K562 (cell line): Measurements from ENCODE around the gene RCBTB1. TPM values are rescaled to one million over a fixed set of nuclear protein-coding genes. Genes with fewer than 3 reads are reported as not detected.
A peak's percentile ranks its signal among the peaks of the same experiment; 100 is the strongest.

Experiments
- ATAC-seq: fragments of 200-7000 bp; cut with Tn5 transposase; 3 replicates; pipeline ENCODE4 v1.9.1; 2020; ENCODE audit warnings: moderate library complexity
- BruUV-seq: library from RNA; stranded (reverse); fragments of 400-500 nt; replicated peaks from 2 replicates; lab custom pipeline; 2021; lab: Mats Ljungman, UMichigan
- CTCF ChIA-PET: fragments of 300-600 bp; formaldehyde crosslinking; extraction: SDS; loops from one replicate; lab custom pipeline; 2021; ENCODE audit warnings: low intra/inter-chr PET ratio; lab: Yijun Ruan, JAX
- POLR2A ChIA-PET: fragments of 300-600, 350-650 bp; sonication (Branson Sonifier 250); formaldehyde crosslinking; extraction: SDS; loops from one replicate; lab custom pipeline; 2021; ENCODE audit warnings: antibody characterized with exemption, inconsistent platforms; lab: Yijun Ruan, JAX
- DNase-seq, 4 experiments: peaks; one replicate each; pipeline versions ENCODE4 v3.0.0 to v3.0.0-alpha.2; 2011 to 2018; ENCODE audit warnings: low spot score in 3 of 4, mixed read lengths in 3 of 4; ENCODE audit errors: extremely low read depth in 1 of 4
- FAIRE-seq: peaks from 2 replicates; lab custom pipeline; 2011; peaks lifted over from hg19 to GRCh38; lab: Jason Lieb, UNC
- H2AFZ ChIP-seq: 2 replicates; pipeline ENCODE4 v1.6.0; 2011; ENCODE audit warnings: low read depth, low read length, control low read depth, inconsistent platforms
- H3K27ac ChIP-seq: fragments of 200-600 bp; 3 replicates; pipeline ENCODE4 v1.8.0; 2011; ENCODE audit warnings: low read depth, mild to moderate bottlenecking, control low read depth, inconsistent platforms, low read length, moderate library complexity, mixed read lengths; ENCODE audit errors: extremely low read depth
- H3K27me3 ChIP-seq, 2 experiments: fragments of 300-600 bp in 1 of 2; 2 replicates in 1 of 2; 3 replicates in 1 of 2; pipeline versions ENCODE4 v1.6.0 to v1.8.0; 2011; ENCODE audit warnings: inconsistent platforms in 2 of 2, low read length in 2 of 2, mild to moderate bottlenecking in 1 of 2, mixed read lengths in 1 of 2, moderate library complexity in 1 of 2; ENCODE audit not compliant: control insufficient read depth in 2 of 2, insufficient read depth in 2 of 2
- H3K36me3 ChIP-seq: fragments of 300-600 bp; 3 replicates; pipeline ENCODE4 v1.8.0; 2011; ENCODE audit warnings: mild to moderate bottlenecking, low read length, inconsistent platforms; ENCODE audit not compliant: control insufficient read depth, insufficient read depth
- H3K4me1 ChIP-seq, 2 experiments: fragments of 200-600 bp in 1 of 2; replicated peaks in 1 of 2; 2 replicates in 1 of 2; 3 replicates in 1 of 2; pipeline versions ENCODE4 v1.5.1 to v1.8.0; 2011; ENCODE audit warnings: inconsistent platforms in 2 of 2, low read length in 2 of 2, mild to moderate bottlenecking in 1 of 2, mixed read lengths in 1 of 2, moderate library complexity in 1 of 2; ENCODE audit not compliant: control insufficient read depth in 2 of 2, insufficient read depth in 2 of 2
- H3K4me2 ChIP-seq: 2 replicates; pipeline ENCODE4 v1.6.1; 2011; ENCODE audit warnings: low read length, control low read depth, inconsistent platforms, mixed read lengths; ENCODE audit not compliant: insufficient read depth
- H3K4me3 ChIP-seq: fragments of 200-600 bp; sonication (generic), shearing (Covaris generic); 2 replicates; pipeline ENCODE4 v1.5.1; 2016; ENCODE audit warnings: control low read depth, inconsistent platforms
- H3K79me2 ChIP-seq: fragments of 200-600 bp; 3 replicates; pipeline ENCODE4 v1.8.0; 2011; ENCODE audit warnings: low read length, inconsistent platforms; ENCODE audit not compliant: control insufficient read depth, insufficient read depth
- H3K9ac ChIP-seq, 2 experiments: 2 replicates each; pipeline versions ENCODE4 v1.6.0 to v1.6.1; 2011; ENCODE audit warnings: low read depth in 2 of 2, low read length in 2 of 2, control low read depth in 1 of 2, inconsistent platforms in 1 of 2, mild to moderate bottlenecking in 1 of 2, mixed read lengths in 1 of 2; ENCODE audit not compliant: insufficient read depth in 1 of 2
- H3K9me1 ChIP-seq: one replicate; pipeline ENCODE4 v1.6.0; 2011; ENCODE audit warnings: inconsistent platforms, mild to moderate bottlenecking, low read length, moderate library complexity; ENCODE audit not compliant: control insufficient read depth, insufficient read depth
- H3K9me3 ChIP-seq: replicated peaks from 2 replicates; pipeline ENCODE4 v1.5.1; 2011; ENCODE audit warnings: low read depth, low read length, inconsistent platforms; ENCODE audit not compliant: control insufficient read depth, insufficient read depth
- H4K20me1 ChIP-seq: replicated peaks from 2 replicates; pipeline ENCODE4 v1.6.1; 2011; ENCODE audit warnings: low read length, inconsistent platforms, mixed read lengths; ENCODE audit not compliant: control insufficient read depth, insufficient read depth
- ARNT ChIP-seq, 2 experiments: fragments of 450-650 bp; IDR thresholded peaks; 2 replicates each; pipeline ENCODE4 v1.6.1; 2016; ENCODE audit warnings: mild to moderate bottlenecking in 1 of 2
- ATF7 ChIP-seq: fragments of 450-650 bp; IDR thresholded peaks from 2 replicates; pipeline ENCODE4 v1.7.1; 2014; ENCODE audit warnings: mild to moderate bottlenecking, moderate library complexity
- BCL6 ChIP-seq: fragments of 250-450 bp; sonication (Bioruptor Pico); IDR thresholded peaks from 2 replicates; pipeline ENCODE4 v1.4.0; 2020
- C11orf30 ChIP-seq: fragments of 450-650 bp; IDR thresholded peaks from 2 replicates; pipeline ENCODE4 v1.6.1; 2016; ENCODE audit warnings: low read depth, mild to moderate bottlenecking
- CBFA2T2 ChIP-seq: fragments of 450-650 bp; conservative IDR thresholded peaks from 2 replicates; pipeline ENCODE4 v1.6.1; 2017; ENCODE audit warnings: mild to moderate bottlenecking
- ELF1 ChIP-seq: fragments of 200-800 bp; sonication (Bioruptor generic); IDR thresholded peaks from 2 replicates; pipeline ENCODE4 v1.6.1; 2016; ENCODE audit warnings: missing genetic modification characterization, missing compliant biosample characterization
- GATA2 ChIP-seq: sonication (generic); formaldehyde crosslinking; IDR thresholded peaks from 2 replicates; pipeline ENCODE4 v1.4.0; 2020; ENCODE audit warnings: mild to moderate bottlenecking, missing genetic modification reagents
- HNRNPUL1 ChIP-seq: fragments of 200-400 bp; formaldehyde crosslinking; IDR thresholded peaks from 2 replicates; pipeline ENCODE4 v1.6.1; 2017; ENCODE audit warnings: low read length
- JUND ChIP-seq, 2 experiments: IDR thresholded peaks; 2 replicates in 1 of 2; 3 replicates in 1 of 2; pipeline ENCODE4 v1.6.1; 2011; ENCODE audit warnings: borderline replicate concordance in 2 of 2, low read depth in 2 of 2, low read length in 2 of 2, improper control_type of control experiment in 1 of 2, missing biosample characterization in 1 of 2, missing genetic modification characterization in 1 of 2, missing genetic modification reagents in 1 of 2
- LEF1 ChIP-seq: fragments of 450-650 bp; IDR thresholded peaks from 2 replicates; pipeline ENCODE4 v1.6.1; 2016; ENCODE audit warnings: mild to moderate bottlenecking
- MAFG ChIP-seq: fragments of 450-650 bp; conservative IDR thresholded peaks from 2 replicates; pipeline ENCODE4 v1.6.1; 2016; ENCODE audit warnings: missing genetic modification characterization, missing compliant biosample characterization
- MTF1 ChIP-seq: fragments of 250-450 bp; sonication (Bioruptor Pico); IDR thresholded peaks from 2 replicates; pipeline ENCODE4 v1.9.0; 2021; ENCODE audit warnings: moderate library complexity, mild to moderate bottlenecking, inconsistent platforms, borderline replicate concordance
- NCOR1 ChIP-seq: fragments of 450-650 bp; IDR thresholded peaks from 2 replicates; pipeline ENCODE4 v1.6.1; 2016; ENCODE audit warnings: mild to moderate bottlenecking, moderate library complexity
- NFRKB ChIP-seq: fragments of 450-650 bp; IDR thresholded peaks from 2 replicates; pipeline ENCODE4 v1.6.1; 2016; ENCODE audit warnings: low read depth
- POLR2AphosphoS2 ChIP-seq: IDR thresholded peaks from 2 replicates; pipeline ENCODE4 v1.6.1; 2012; ENCODE audit warnings: low read length, improper control_type of control experiment
- POLR2B ChIP-seq: fragments of 450-650 bp; IDR thresholded peaks from 2 replicates; pipeline ENCODE4 v1.6.1; 2018; ENCODE audit warnings: low read depth; ENCODE audit not compliant: partially characterized antibody
- RCOR1 ChIP-seq, 2 experiments: IDR thresholded peaks; 2 replicates each; pipeline ENCODE4 v1.6.1; 2012; ENCODE audit warnings: low read depth in 2 of 2, low read length in 2 of 2, borderline replicate concordance in 1 of 2, improper control_type of control experiment in 1 of 2
- SUPT5H ChIP-seq: fragments of 450-650 bp; IDR thresholded peaks from 2 replicates; pipeline ENCODE4 v1.6.1; 2016
- TCF3 ChIP-seq: sonication (generic); formaldehyde crosslinking; IDR thresholded peaks from 2 replicates; pipeline ENCODE4 v1.4.0; 2020; ENCODE audit warnings: mild to moderate bottlenecking, missing genetic modification reagents
- ZFPM2 ChIP-seq: fragments of 250-450 bp; sonication (Bioruptor Pico); IDR thresholded peaks from 2 replicates; pipeline ENCODE4 v1.5.1; 2022; ENCODE audit warnings: mild to moderate bottlenecking
- ZNF133 ChIP-seq: fragments of 250-450 bp; sonication (Bioruptor Pico); IDR thresholded peaks from 2 replicates; pipeline ENCODE4 v1.4.0; 2020; ENCODE audit warnings: mild to moderate bottlenecking
- ZNF134 ChIP-seq: fragments of 250-450 bp; sonication (Bioruptor Pico); conservative IDR thresholded peaks from 2 replicates; pipeline ENCODE4 v1.4.0; 2020
- WGBS: fragments of 100-300 bp; shearing (Covaris generic); methylation state at CpG from one replicate; pipeline ENCODE4 v1.1.6; 2016; ENCODE audit warnings: low coverage, mixed read lengths; ENCODE audit not compliant: insufficient coverage; ENCODE audit errors: missing lambda C conversion rate; 5-methylcytosine and 5-hydroxymethylcytosine counted together
- in situ Hi-C: fragments of 300-500 bp; cut with MboI; formaldehyde crosslinking; loops from 4 replicates; pipeline ENCODE4 v1.15.0; 2018; ENCODE audit warnings: inconsistent platforms, mixed read lengths
- intact Hi-C: fragments of 100-400 bp; cut with micrococcal nuclease; formaldehyde crosslinking; loops from 2 replicates; pipeline ENCODE4 v1.14.2; 2022
- polyA plus RNA-seq, 8 experiments: library from polyadenylated mRNA; depleted of rRNA in 4 of 8; stranded (reverse) in 5 of 8; unstranded in 3 of 8; fragments of >200 nt; fragmentation: Nextera tagmentation in 2 of 8; fragmentation: Illumina TruSeq in 1 of 8; extraction: Ambion mirVana in 2 of 8; extraction: Trizol in 1 of 8; gene quantifications; 2 replicates each; pipeline versions ENCODE4 v1.2.1 to v1.2.3, GENCODE V29; 2011 to 2014; ENCODE audit warnings: inconsistent platforms in 1 of 8, missing spikeins in 1 of 8
- total RNA-seq, 7 experiments: library from RNA; depleted of rRNA in 6 of 7; stranded (reverse); fragments of >200 nt in 6 of 7; fragmentation: Illumina TruSeq in 2 of 7; extraction: Trizol in 2 of 7; gene quantifications; 2 replicates each; pipeline versions ENCODE4 v1.2.1 to v1.2.3, GENCODE V29; 2011 to 2021; ENCODE audit warnings: low replicate concordance in 1 of 7
- TF ChIP-seq, protein P1 (sequence below): IDR thresholded peaks from 2 replicates; pipeline ENCODE4 v1.6.1; 2016; ENCODE audit warnings: missing genetic modification characterization, missing compliant biosample characterization

The RCBTB1 gene
- total and polyA plus RNA-seq, 9 of the 15 experiments (the other 6 are each of a cell fraction or from before 2014, with no cell fraction given): 4.0 to 11.3 (median 8.4) TPM

DNA sequence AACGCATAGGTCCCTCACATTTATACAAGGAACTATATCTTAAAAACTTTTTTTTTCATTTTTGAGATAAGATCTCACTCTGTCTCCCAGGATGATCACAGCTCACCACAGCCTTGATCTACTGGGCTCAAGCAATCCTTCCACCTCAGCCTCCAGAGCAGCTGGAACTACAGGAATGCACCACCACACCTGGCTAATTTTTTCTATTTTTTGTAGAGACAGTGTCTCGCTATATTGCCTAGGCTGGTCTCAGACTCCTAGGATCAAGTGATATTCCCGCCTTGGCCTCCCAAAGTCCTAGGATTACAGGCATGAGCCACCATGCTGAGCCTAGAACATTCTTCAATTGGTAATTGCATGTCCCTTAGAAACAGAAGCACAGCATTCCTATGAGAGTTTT is 41.7 kb downstream of the RCBTB1 start (continued):
- TF ChIP-seq ZFPM2 (CRISPR knock-in tag): no peak
- no peak for TF ChIP-seq ZNF134 (CRISPR knock-in tag)
- no peak for TF ChIP-seq HNRNPUL1
- TF ChIP-seq NCOR1: no peak
- TF ChIP-seq POLR2AphosphoS2: no peak
- TF ChIP-seq ARNT (IDR thresholded peaks at IDR 0.05): no peak
- TF ChIP-seq BCL6: no peak
- TF ChIP-seq GATA2 (CRISPR knock-in tag): no peak
- TF ChIP-seq, all 486 proteins: peak for 0

DNA sequence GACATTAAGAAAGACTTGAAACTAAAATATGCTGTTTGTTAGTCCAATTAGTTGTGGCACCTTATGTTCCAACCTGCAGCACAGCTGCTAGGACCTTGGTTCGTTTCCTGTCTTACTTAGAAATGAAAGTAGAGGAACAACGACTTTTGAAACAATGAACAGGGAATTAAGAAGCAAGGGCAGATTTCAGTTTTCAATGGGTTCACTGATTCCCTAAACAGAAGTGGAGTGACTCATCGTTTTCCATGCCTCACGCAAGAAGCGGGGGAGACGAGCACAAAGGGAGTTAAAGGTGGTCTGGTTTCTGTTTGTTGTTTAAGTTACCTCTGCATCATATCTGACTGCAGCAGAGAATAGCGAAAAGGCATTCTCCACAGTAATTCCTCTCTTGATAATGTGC is 44.8 kb downstream of the RCBTB1 start:
- H3K27me3 ChIP-seq: no peaks in the 10 kb centered on the region
- DNase-seq (peak in 2 of 4 experiments; percentile 21 to 52), ATAC-seq (peak; percentile 72), FAIRE-seq (peak; percentile 71)
- H3K36me3 ChIP-seq: peaks cover 15% of the 10 kb centered on the region; the same call in 1 of the 3 replicates
- no TSS peak for BruUV-seq
- H3K4me3 ChIP-seq: no peak overlapping the region
- H3K4me2 ChIP-seq: peak overlapping the region; percentile 16; the same call in 1 of the 2 replicates
- H3K79me2 ChIP-seq: no peaks in the 10 kb centered on the region
- no peaks in the 10 kb centered on the region for H3K9me3 ChIP-seq
- H3K9ac ChIP-seq: peak overlapping the region in 1 of 2 experiments; percentile 11; a peak in 1 of 4 replicates
- H3K9me1 ChIP-seq: no peaks in the 10 kb centered on the region
- CTCF ChIA-PET: no interaction called here
- in situ Hi-C loops: no loop called here
- H3K27ac ChIP-seq: peak overlapping the region; percentile 14; the same call in 2 of the 3 replicates
- H2AFZ ChIP-seq: peak overlapping the region; percentile 37
- 6% methylated on average over 7 of the region's 7 CpGs for WGBS
- POLR2A ChIA-PET: no interaction called here
- no peaks in the 10 kb centered on the region for H4K20me1 ChIP-seq
- peaks cover 0 to 2% of the 10 kb centered on the region in 2 experiments; a peak in 2 of 5 replicates for H3K4me1 ChIP-seq
- intact Hi-C loops: no loop called here
- TF ChIP-seq LEF1 (0 out of 2 replicates have a peak, but pooled peaks have one; percentile 30), C11orf30 (peak; percentile 88), NFRKB (no peak), SUPT5H (no peak), TCF3 (CRISPR knock-in tag) (peak; percentile 50), ELF1 (tag) (no peak), RCOR1 (IDR thresholded peaks at IDR 0.05; ENCODE audit: borderline replicate concordance in 1 of 2, low read depth in 2 of 2, low read length in 2 of 2) (0 out of 4 replicates have a peak, but pooled peaks of 1 of the 2 experiments have one; percentile 54), JUND (IDR thresholded peaks at IDR 0.05; ENCODE audit: borderline replicate concordance, low read depth, low read length) (peak; percentile 82), JUND (tag; IDR thresholded peaks at IDR 0.05; ENCODE audit: borderline replicate concordance, low read depth, low read length) (peak; percentile 69; the same call in 2 of the 3 replicates), POLR2B (no peak), CBFA2T2 (0 out of 2 replicates have a peak, but pooled peaks have one; percentile 18), ZNF133 (CRISPR knock-in tag) (no peak), ATF7 (0 out of 2 replicates have a peak, but pooled peaks have one; percentile 22), MAFG (tag) (peak; percentile 82), MTF1 (CRISPR knock-in tag) (no peak)
- TF ChIP-seq, protein P1, sequence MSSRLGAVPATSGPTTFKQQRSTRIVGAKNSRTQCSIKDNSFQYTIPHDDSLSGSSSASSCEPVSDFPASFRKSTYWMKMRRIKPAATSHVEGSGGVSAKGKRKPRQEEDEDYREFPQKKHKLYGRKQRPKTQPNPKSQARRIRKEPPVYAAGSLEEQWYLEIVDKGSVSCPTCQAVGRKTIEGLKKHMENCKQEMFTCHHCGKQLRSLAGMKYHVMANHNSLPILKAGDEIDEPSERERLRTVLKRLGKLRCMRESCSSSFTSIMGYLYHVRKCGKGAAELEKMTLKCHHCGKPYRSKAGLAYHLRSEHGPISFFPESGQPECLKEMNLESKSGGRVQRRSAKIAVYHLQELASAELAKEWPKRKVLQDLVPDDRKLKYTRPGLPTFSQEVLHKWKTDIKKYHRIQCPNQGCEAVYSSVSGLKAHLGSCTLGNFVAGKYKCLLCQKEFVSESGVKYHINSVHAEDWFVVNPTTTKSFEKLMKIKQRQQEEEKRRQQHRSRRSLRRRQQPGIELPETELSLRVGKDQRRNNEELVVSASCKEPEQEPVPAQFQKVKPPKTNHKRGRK (tag): no peak
